OCI-LY7 (cell line): Measurements from ENCODE around the gene DRD1. TPM values are rescaled to one million over a fixed set of nuclear protein-coding genes. Genes with fewer than 3 reads are reported as not detected.

Experiments
- BruUV-seq: library from RNA; stranded (reverse); fragments of 400-500 nt; replicated peaks from 2 replicates; lab custom pipeline; 2021; lab: Mats Ljungman, UMichigan
- CTCF ChIA-PET: fragments of 300-600 bp; sonication (Branson Sonifier 250); formaldehyde crosslinking; loops from one replicate; lab custom pipeline; 2022; ENCODE audit warnings: antibody characterized with exemption; ENCODE audit not compliant: unreplicated experiment; lab: Charles Lee
- POLR2A ChIA-PET: fragments of 300-600 bp; sonication (Branson Sonifier 250); formaldehyde crosslinking; loops from one replicate; lab custom pipeline; 2022; ENCODE audit warnings: antibody characterized with exemption; lab: Charles Lee
- DNase-seq: peaks from one replicate; pipeline ENCODE4 v3.0.0-alpha.2; 2015; ENCODE audit warnings: low spot score
- H2AFZ ChIP-seq: fragments of 200-600 bp; sonication (generic), shearing (Covaris generic); 2 replicates; pipeline ENCODE4 v1.6.1; 2014; ENCODE audit warnings: mild to moderate bottlenecking, antibody characterized with exemption, low read length, moderate library complexity
- H3K27ac ChIP-seq: fragments of 200-600 bp; sonication (generic); 2 replicates; pipeline ENCODE4 v1.5.1; 2014; ENCODE audit warnings: mixed run types, low read depth, mild to moderate bottlenecking, moderate library complexity, low read length, inconsistent platforms; ENCODE audit not compliant: poor library complexity, severe bottlenecking
- H3K36me3 ChIP-seq: fragments of 200-600 bp; sonication (generic); 2 replicates; pipeline ENCODE4 v1.6.1; 2014; ENCODE audit warnings: mild to moderate bottlenecking, antibody characterized with exemption, low read length, moderate library complexity, mixed read lengths; ENCODE audit not compliant: insufficient read depth
- H3K4me1 ChIP-seq: fragments of 200-600 bp; sonication (generic); 2 replicates; pipeline ENCODE4 v1.5.1; 2014; ENCODE audit warnings: mild to moderate bottlenecking, low read length; ENCODE audit not compliant: insufficient read depth, poor library complexity, severe bottlenecking
- H3K4me2 ChIP-seq: fragments of 200-600 bp; sonication (generic); 2 replicates; pipeline ENCODE4 v1.6.1; 2014; ENCODE audit warnings: mild to moderate bottlenecking, low read length
- H3K4me3 ChIP-seq: fragments of 200-600 bp; sonication (generic); 2 replicates; pipeline ENCODE4 v1.5.1; 2014; ENCODE audit warnings: mild to moderate bottlenecking, low read depth, low read length; ENCODE audit not compliant: poor library complexity, severe bottlenecking
- H3K79me2 ChIP-seq: fragments of 200-600 bp; sonication (generic); 2 replicates; pipeline ENCODE4 v1.6.1; 2016; ENCODE audit warnings: low read depth, mild to moderate bottlenecking, low read length, moderate library complexity, mixed read lengths; ENCODE audit not compliant: insufficient read depth
- H3K9me2 ChIP-seq: fragments of 200-600 bp; sonication (generic); 2 replicates; pipeline ENCODE4 v1.6.1; 2016; ENCODE audit warnings: mild to moderate bottlenecking, low read length, mixed read lengths; ENCODE audit not compliant: insufficient read depth
- H3K9me3 ChIP-seq: fragments of 200-600 bp; sonication (generic); 2 replicates; pipeline ENCODE4 v1.6.1; 2014; ENCODE audit warnings: mild to moderate bottlenecking, mixed run types, low read length, mixed read lengths
- H4K20me1 ChIP-seq: fragments of 200-600 bp; sonication (generic); 2 replicates; pipeline ENCODE4 v1.6.1; 2014; ENCODE audit warnings: mild to moderate bottlenecking, antibody characterized with exemption, low read length, moderate library complexity, mixed read lengths; ENCODE audit not compliant: insufficient read depth
- EZH2phosphoT487 ChIP-seq: fragments of 200-600 bp; sonication (generic); IDR thresholded peaks from 2 replicates; pipeline ENCODE4 v1.6.1; 2018; ENCODE audit warnings: low read depth, borderline replicate concordance, mild to moderate bottlenecking, mixed run types, antibody characterized with exemption, low read length, moderate library complexity, mixed read lengths
- intact Hi-C: fragments of 100-400 bp; cut with micrococcal nuclease; formaldehyde crosslinking; loops from one replicate; pipeline ENCODE4 v1.10.0; 2022; ENCODE audit not compliant: unreplicated experiment
- total RNA-seq, 2 experiments: library from RNA; depleted of rRNA in 1 of 2; stranded (reverse); fragments of >200 nt in 1 of 2; shearing (Covaris generic) in 1 of 2; gene quantifications; 2 replicates each; pipeline ENCODE4 v1.2.3, GENCODE V29; 2014 to 2022
- TF ChIP-seq, protein P1 (sequence below): fragments of 200-600 bp; sonication (generic); conservative IDR thresholded peaks from 2 replicates; pipeline ENCODE4 v1.5.1; 2014; ENCODE audit warnings: mild to moderate bottlenecking, antibody characterized with exemption, low read length, moderate library complexity, mixed read lengths

Gene DRD1
- total RNA-seq, 2 experiments from 2014 or later, result not detected

DNA sequence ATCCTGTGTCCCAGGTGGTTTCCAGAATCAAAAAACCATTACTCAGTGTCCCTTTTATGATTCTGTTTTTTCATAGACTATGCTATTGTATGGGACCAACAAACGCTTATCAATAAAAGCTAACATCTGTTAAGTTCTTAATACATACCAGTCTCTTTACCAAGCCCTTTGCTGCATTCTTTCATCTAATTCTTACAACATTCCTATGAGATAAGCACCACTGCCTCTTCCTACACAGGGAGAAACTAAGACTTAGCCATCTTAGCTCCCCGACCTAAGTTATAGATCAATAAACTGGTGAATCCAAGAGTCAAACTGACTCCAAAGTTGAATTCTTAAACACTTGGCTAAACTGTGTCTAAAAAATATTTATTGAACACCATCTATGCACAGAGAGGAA is 26.6 kb downstream of the DRD1 start:
- Histone ChIP-seq H3K27ac (no peak overlapping the region), H3K4me2 (no peak overlapping the region), H3K4me1 (no peaks in the 10 kb centered on the region), H3K9me2 (no peaks in the 10 kb centered on the region), H3K4me3 (no peak overlapping the region), H4K20me1 (no peaks in the 10 kb centered on the region), H3K36me3 (no peaks in the 10 kb centered on the region), H2AFZ (no peak overlapping the region), H3K79me2 (no peaks in the 10 kb centered on the region), H3K9me3 (0 out of 2 replicates have a peak, but pooled peaks cover 6% of the 10 kb centered on the region)
- intact Hi-C loops, result no loop called here
- ChIA-PET CTCF (no interaction called here), POLR2A (interaction anchor here (0.7 kb wide), 1 partner anchor 21 kb away, joined by 4 read pairs; no protein-coding TSS in a partner anchor)
- TF ChIP-seq, protein P1, sequence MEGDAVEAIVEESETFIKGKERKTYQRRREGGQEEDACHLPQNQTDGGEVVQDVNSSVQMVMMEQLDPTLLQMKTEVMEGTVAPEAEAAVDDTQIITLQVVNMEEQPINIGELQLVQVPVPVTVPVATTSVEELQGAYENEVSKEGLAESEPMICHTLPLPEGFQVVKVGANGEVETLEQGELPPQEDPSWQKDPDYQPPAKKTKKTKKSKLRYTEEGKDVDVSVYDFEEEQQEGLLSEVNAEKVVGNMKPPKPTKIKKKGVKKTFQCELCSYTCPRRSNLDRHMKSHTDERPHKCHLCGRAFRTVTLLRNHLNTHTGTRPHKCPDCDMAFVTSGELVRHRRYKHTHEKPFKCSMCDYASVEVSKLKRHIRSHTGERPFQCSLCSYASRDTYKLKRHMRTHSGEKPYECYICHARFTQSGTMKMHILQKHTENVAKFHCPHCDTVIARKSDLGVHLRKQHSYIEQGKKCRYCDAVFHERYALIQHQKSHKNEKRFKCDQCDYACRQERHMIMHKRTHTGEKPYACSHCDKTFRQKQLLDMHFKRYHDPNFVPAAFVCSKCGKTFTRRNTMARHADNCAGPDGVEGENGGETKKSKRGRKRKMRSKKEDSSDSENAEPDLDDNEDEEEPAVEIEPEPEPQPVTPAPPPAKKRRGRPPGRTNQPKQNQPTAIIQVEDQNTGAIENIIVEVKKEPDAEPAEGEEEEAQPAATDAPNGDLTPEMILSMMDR, result no peak
- no peak for DNase-seq
- BruUV-seq, result no TSS peak

DNA sequence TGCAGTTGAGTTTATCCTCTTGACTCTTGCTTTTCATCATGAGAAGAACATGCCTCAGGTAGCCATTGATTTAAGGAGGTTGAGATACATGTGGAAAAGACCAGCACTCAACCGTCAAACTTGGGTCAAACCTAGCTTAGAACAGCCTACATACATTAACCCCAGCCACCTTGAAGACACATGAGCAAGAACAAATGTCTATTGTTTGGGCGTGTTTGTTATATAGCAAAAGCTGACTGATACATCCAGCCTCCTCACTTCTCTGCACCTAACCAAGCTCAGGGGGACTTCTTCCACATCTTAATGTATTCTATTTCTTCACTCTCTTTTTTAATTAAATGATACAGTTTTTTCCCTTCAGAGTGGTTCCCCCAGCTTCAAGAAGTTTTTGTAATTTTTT is 28.7 kb downstream of the DRD1 start:
- H3K9me2 ChIP-seq, result no peaks in the 10 kb centered on the region
- ChIA-PET POLR2A (interaction anchor here (0.6 kb wide), 1 partner anchor 8 kb away, joined by 3 read pairs; no protein-coding TSS in a partner anchor), CTCF (no interaction called here)
- no TSS peak for BruUV-seq
- no peaks in the 10 kb centered on the region for H3K79me2 ChIP-seq
- H3K27ac ChIP-seq, result no peak overlapping the region
- H2AFZ ChIP-seq, result no peak overlapping the region
- no peaks in the 10 kb centered on the region for H3K36me3 ChIP-seq
- no peaks in the 10 kb centered on the region for H4K20me1 ChIP-seq
- TF ChIP-seq EZH2phosphoT487, result no peak
- TF ChIP-seq, protein P1, result no peak
- H3K9me3 ChIP-seq, result 0 out of 2 replicates have a peak, but pooled peaks cover 6% of the 10 kb centered on the region
- H3K4me3 ChIP-seq, result no peak overlapping the region
- intact Hi-C loops, result no loop called here
- H3K4me2 ChIP-seq, result no peak overlapping the region
- H3K4me1 ChIP-seq, result no peaks in the 10 kb centered on the region
- no peak for DNase-seq

DNA sequence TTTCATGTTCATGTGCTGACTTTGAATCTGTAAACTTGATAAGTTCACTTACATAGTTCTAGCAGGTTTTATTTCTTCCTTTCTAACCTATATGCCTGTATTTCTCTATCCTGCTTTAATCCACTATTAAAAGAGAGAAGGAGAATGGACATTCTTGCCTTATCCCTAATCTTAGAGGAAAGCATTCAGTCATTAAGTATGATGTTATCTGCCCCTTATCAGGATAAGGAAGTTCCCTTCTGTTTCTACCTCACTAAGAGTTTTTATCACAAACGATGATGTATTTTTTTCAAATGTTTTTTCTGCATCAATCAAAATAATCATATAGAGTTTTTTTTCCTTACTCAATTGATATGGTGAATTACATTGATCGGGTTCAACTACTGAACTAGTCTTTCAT is 33.1 kb downstream of the DRD1 start:
- Histone ChIP-seq H3K4me1 (no peaks in the 10 kb centered on the region), H2AFZ (no peak overlapping the region), H4K20me1 (no peaks in the 10 kb centered on the region), H3K9me3 (0 out of 2 replicates have a peak, but pooled peaks cover 6% of the 10 kb centered on the region), H3K9me2 (no peaks in the 10 kb centered on the region), H3K36me3 (no peaks in the 10 kb centered on the region), H3K27ac (no peak overlapping the region), H3K4me3 (no peak overlapping the region), H3K79me2 (no peaks in the 10 kb centered on the region), H3K4me2 (no peak overlapping the region)
- intact Hi-C loops, result no loop called here
- no TSS peak for BruUV-seq
- TF ChIP-seq EZH2phosphoT487, result no peak
- TF ChIP-seq, protein P1, result no peak
- no peak for DNase-seq
- POLR2A ChIA-PET, result no interaction called here
- CTCF ChIA-PET, result no interaction called here
